Breast epithelium (tissue), 3 donors: ENCODE data around the gene TINAGL1.

ENCODE experiments used
- POLR2AphosphoS5 ChIP-seq, 3 donors: sonication (generic); formaldehyde crosslinking; IDR thresholded peaks; one replicate each; pipeline ENCODE4 v1.6.1; 2017; ENCODE audit warnings: antibody characterized with exemption in 3 of 3
- TF ChIP-seq, protein P1 (sequence below), 3 donors: fragments of 450-650 bp; IDR thresholded peaks; one replicate each; pipeline ENCODE4 v1.5.1; 2016 to 2017; ENCODE audit warnings: antibody characterized with exemption in 3 of 3, mild to moderate bottlenecking in 3 of 3, moderate library complexity in 3 of 3

DNA sequence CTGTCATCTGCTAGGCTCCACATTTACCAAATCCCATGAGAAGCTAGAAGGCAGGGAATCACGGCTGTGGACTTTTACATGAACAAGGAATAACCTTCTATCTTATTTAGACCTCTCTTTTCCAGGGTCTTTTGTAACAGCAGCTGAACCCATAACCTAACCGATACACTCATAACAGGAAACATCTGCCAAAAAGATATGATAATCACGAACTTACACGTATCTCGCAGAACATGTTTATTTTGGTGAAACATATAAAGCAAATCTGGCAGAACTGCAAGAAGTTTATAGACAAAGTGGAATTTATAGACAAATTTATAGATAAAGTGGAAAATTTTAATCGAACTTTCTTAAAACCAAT, 20.4 kb downstream of the TINAGL1 start:
- TF ChIP-seq POLR2AphosphoS5 (IDR thresholded peaks at IDR 0.05): no peak
- TF ChIP-seq, protein P1, sequence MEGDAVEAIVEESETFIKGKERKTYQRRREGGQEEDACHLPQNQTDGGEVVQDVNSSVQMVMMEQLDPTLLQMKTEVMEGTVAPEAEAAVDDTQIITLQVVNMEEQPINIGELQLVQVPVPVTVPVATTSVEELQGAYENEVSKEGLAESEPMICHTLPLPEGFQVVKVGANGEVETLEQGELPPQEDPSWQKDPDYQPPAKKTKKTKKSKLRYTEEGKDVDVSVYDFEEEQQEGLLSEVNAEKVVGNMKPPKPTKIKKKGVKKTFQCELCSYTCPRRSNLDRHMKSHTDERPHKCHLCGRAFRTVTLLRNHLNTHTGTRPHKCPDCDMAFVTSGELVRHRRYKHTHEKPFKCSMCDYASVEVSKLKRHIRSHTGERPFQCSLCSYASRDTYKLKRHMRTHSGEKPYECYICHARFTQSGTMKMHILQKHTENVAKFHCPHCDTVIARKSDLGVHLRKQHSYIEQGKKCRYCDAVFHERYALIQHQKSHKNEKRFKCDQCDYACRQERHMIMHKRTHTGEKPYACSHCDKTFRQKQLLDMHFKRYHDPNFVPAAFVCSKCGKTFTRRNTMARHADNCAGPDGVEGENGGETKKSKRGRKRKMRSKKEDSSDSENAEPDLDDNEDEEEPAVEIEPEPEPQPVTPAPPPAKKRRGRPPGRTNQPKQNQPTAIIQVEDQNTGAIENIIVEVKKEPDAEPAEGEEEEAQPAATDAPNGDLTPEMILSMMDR (IDR thresholded peaks at IDR 0.05): no peak
